ENCODE measurements around the gene SLC28A1. TPM values are rescaled to one million over a fixed set of nuclear protein-coding genes. Genes with fewer than 3 reads are reported as not detected.
A peak's percentile ranks its signal among the peaks of the same experiment; 100 is the strongest.
"Not testable (repeated sequence)": the region's sequence is repeated elsewhere in the genome, so short reads cannot be mapped to it uniquely, and the experiment has no call there.

SLC28A1 gene
- total RNA-seq, 1 donor from 2014 or later: 0.45 TPM

GRCh38 chr15:84981054-84981710 lies 96.7 kb downstream of the SLC28A1 start:
- ATAC-seq: peak; percentile 96
- DNase-seq (ENCODE audit: low spot score): peak; percentile 96
- intact Hi-C loops (cut with DNase I): no loop called here

- intact Hi-C loops (cut with DNase I): no loop called here
- ATAC-seq: no peak
- peak; percentile 61 for DNase-seq (ENCODE audit: low spot score)
These were observed 97.3 kb downstream of the SLC28A1 start, which contains the start of gene PDE8A for GRCh38 chr15:84981711-84982300. Gene PDE8A (plus strand): TSS chr15:84981856. CDS start chr15:84982163, 307 bp downstream.

- ATAC-seq (no peak), DNase-seq (ENCODE audit: low spot score) (peak; percentile 68)
- intact Hi-C loops (cut with DNase I): no loop called here
These were observed 97.9 kb downstream of the SLC28A1 start for GRCh38 chr15:84982301-84982920.

- intact Hi-C loops (cut with DNase I): no loop called here
- no peak for DNase-seq (ENCODE audit: low spot score)
- no peak for ATAC-seq
These were observed 98.8 kb downstream of the SLC28A1 start for GRCh38 chr15:84983294-84983693.

GRCh38 chr15:84983711-84984110 lies 99.2 kb downstream of the SLC28A1 start:
- intact Hi-C loops (cut with DNase I): no loop called here
- DNase-seq (ENCODE audit: low spot score) (no peak), ATAC-seq (no peak)

- intact Hi-C loops (cut with DNase I): no loop called here
- no peak for DNase-seq (ENCODE audit: low spot score)
- ATAC-seq: no peak
These were observed 100.7 kb downstream of the SLC28A1 start for GRCh38 chr15:84985158-84985557.

- intact Hi-C loops (cut with DNase I); DNase-seq (ENCODE audit: low spot score); ATAC-seq: not testable (repeated sequence)
These were observed 102.9 kb downstream of the SLC28A1 start for GRCh38 chr15:84987351-84987750.

GRCh38 chr15:84987949-84988624 lies 103.6 kb downstream of the SLC28A1 start:
- intact Hi-C loops (cut with DNase I): no loop called here
- DNase-seq (ENCODE audit: low spot score): no peak
- no peak for ATAC-seq

- intact Hi-C loops (cut with DNase I): no loop called here
- ATAC-seq (no peak), DNase-seq (ENCODE audit: low spot score) (no peak)
These were observed 104.6 kb downstream of the SLC28A1 start for GRCh38 chr15:84988909-84989644.

- ATAC-seq: no peak
- intact Hi-C loops (cut with DNase I): no loop called here
- no peak for DNase-seq (ENCODE audit: low spot score)
These were observed 106.0 kb downstream of the SLC28A1 start for GRCh38 chr15:84990507-84990906.

- intact Hi-C loops (cut with DNase I): no loop called here
- ATAC-seq (no peak), DNase-seq (ENCODE audit: low spot score) (no peak)
These were observed 106.7 kb downstream of the SLC28A1 start for GRCh38 chr15:84991014-84991712.

GRCh38 chr15:84992157-84992944 lies 107.9 kb downstream of the SLC28A1 start:
- intact Hi-C loops (cut with DNase I): no loop called here
- ATAC-seq (no peak), DNase-seq (ENCODE audit: low spot score) (no peak)

Other genes with a start within 250 kb of the SLC28A1 start
- gene WDR73, start 230.4 kb upstream of the SLC28A1 start, total RNA-seq: 29.5 TPM
- 15.4 TPM for gene NMB, start 226.5 kb upstream of the SLC28A1 start, total RNA-seq
- 119 TPM for gene SEC11A, start 168.5 kb upstream of the SLC28A1 start, total RNA-seq
- 34.8 TPM for gene ZNF592, start 136.1 kb upstream of the SLC28A1 start, total RNA-seq
- 7.2 TPM for gene ALPK3, start 67.3 kb upstream of the SLC28A1 start, total RNA-seq
- gene PDE8A, start 97.2 kb downstream of the SLC28A1 start, total RNA-seq: 71.4 TPM

Measured in sciatic nerve (tissue), 2 donors.